B cell (primary cell): Measurements from ENCODE around the gene HOXA4. TPM values are rescaled to one million over a fixed set of nuclear protein-coding genes. Genes with fewer than 3 reads are reported as not detected.

ENCODE experiments used
- ATAC-seq: fragments of 200-7000 bp; cut with Tn5 transposase; one replicate; pipeline ENCODE4 v1.10.0; 2021; ENCODE audit warnings: low read depth, mild to moderate bottlenecking, moderate number of reproducible peaks, moderate library complexity
- CTCF ChIA-PET: fragments of 350-600 bp; sonication (Branson Sonifier 250); formaldehyde crosslinking; loops from one replicate; lab custom pipeline; 2021; ENCODE audit warnings: antibody characterized with exemption, inconsistent platforms; lab: Charles Lee
- POLR2A ChIA-PET: fragments of 350-600 bp; sonication (Branson Sonifier 250); formaldehyde crosslinking; loops from one replicate; lab custom pipeline; 2021; ENCODE audit warnings: antibody characterized with exemption; lab: Charles Lee
- DNase-seq: peaks from one replicate; pipeline ENCODE4 v3.0.0; 2013
- H2AFZ ChIP-seq: 2 replicates; pipeline ENCODE4 v1.6.1; 2012; ENCODE audit warnings: mild to moderate bottlenecking, low read depth, low read length; ENCODE audit not compliant: insufficient read depth, poor library complexity, severe bottlenecking
- H3K27ac ChIP-seq, 2 donors: 1 replicate in 1 of 2; 2 replicates in 1 of 2; pipeline ENCODE4 v1.5.1; 2012 to 2013; ENCODE audit warnings: low read length in 2 of 2, mild to moderate bottlenecking in 2 of 2, moderate library complexity in 1 of 2
- H3K27me3 ChIP-seq, 4 experiments: fragments of 200-600 bp in 1 of 4; sonication (generic) in 1 of 4; replicated peaks in 1 of 4; 1 replicate in 2 of 4; 2 replicates in 2 of 4; pipeline versions ENCODE4 v1.6.1 to v1.7.0; 2013 to 2016; ENCODE audit warnings: low read length in 3 of 4, mild to moderate bottlenecking in 2 of 4, mixed read lengths in 1 of 4, moderate library complexity in 1 of 4; ENCODE audit not compliant: insufficient read depth in 4 of 4, control insufficient read depth in 3 of 4; ENCODE audit errors: control extremely low read depth in 1 of 4
- H3K36me3 ChIP-seq, 2 experiments: replicated peaks in 1 of 2; 1 replicate in 1 of 2; 2 replicates in 1 of 2; pipeline versions ENCODE4 v1.6.1 to v1.7.1; 2013; ENCODE audit warnings: low read length in 1 of 2; ENCODE audit not compliant: insufficient read depth in 2 of 2, control insufficient read depth in 1 of 2; ENCODE audit errors: control extremely low read depth in 1 of 2, extremely low read depth in 1 of 2
- H3K4me1 ChIP-seq, 2 donors: fragments of 200-600 bp in 1 of 2; sonication (generic) in 1 of 2; 1 replicate in 1 of 2; 2 replicates in 1 of 2; pipeline versions ENCODE4 v1.5.1 to v1.6.1; 2013 to 2017; ENCODE audit warnings: low read length in 2 of 2; ENCODE audit not compliant: control insufficient read depth in 2 of 2, insufficient read depth in 2 of 2
- H3K4me2 ChIP-seq: replicated peaks from 2 replicates; pipeline ENCODE3; 2012; ENCODE audit warnings: mild to moderate bottlenecking, low read depth, low read length; ENCODE audit not compliant: poor library complexity, severe bottlenecking
- H3K4me3 ChIP-seq, 5 experiments: fragments of 200-600 bp in 1 of 5; sonication (generic) in 1 of 5; 1 replicate in 3 of 5; 2 replicates in 2 of 5; pipeline versions ENCODE4 v1.5.1 to v1.7.0; 2011 to 2016; ENCODE audit warnings: low read length in 4 of 5, mild to moderate bottlenecking in 4 of 5, low read depth in 2 of 5, control low read depth in 1 of 5, moderate library complexity in 1 of 5; ENCODE audit not compliant: insufficient read depth in 1 of 5; ENCODE audit errors: control extremely low read depth in 1 of 5, extremely low read depth in 1 of 5
- H3K79me2 ChIP-seq: fragments of 200-600 bp; sonication (generic); one replicate; pipeline ENCODE4 v1.6.0; 2016; ENCODE audit warnings: low read length; ENCODE audit not compliant: control insufficient read depth, insufficient read depth
- H3K9ac ChIP-seq: fragments of 200-600 bp; sonication (generic); 2 replicates; pipeline ENCODE4 v1.6.1; 2017; ENCODE audit warnings: mild to moderate bottlenecking, low read length, moderate library complexity
- H3K9me3 ChIP-seq, 3 donors: one replicate each; pipeline versions ENCODE4 v1.6.1 to v1.7.1; 2013; ENCODE audit warnings: low read length in 2 of 3; ENCODE audit not compliant: control insufficient read depth in 2 of 3, insufficient read depth in 1 of 3; ENCODE audit errors: control extremely low read depth in 1 of 3
- H4K20me1 ChIP-seq: 2 replicates; pipeline ENCODE4 v1.6.0; 2012; ENCODE audit warnings: mild to moderate bottlenecking, low read length; ENCODE audit not compliant: insufficient read depth, control insufficient read depth, poor library complexity, severe bottlenecking
- H3K27ac Mint-ChIP-seq: one replicate; pipeline ENCODE4 v1.8.0; 2021; ENCODE audit warnings: mixed read lengths
- H3K27me3 Mint-ChIP-seq: one replicate; pipeline ENCODE4 v1.8.0; 2021; ENCODE audit warnings: mixed read lengths
- H3K4me1 Mint-ChIP-seq: one replicate; pipeline ENCODE4 v1.8.0; 2021; ENCODE audit warnings: mixed read lengths
- H3K4me3 Mint-ChIP-seq: one replicate; pipeline ENCODE4 v1.8.0; 2021; ENCODE audit warnings: mixed read lengths
- H3K9me3 Mint-ChIP-seq: one replicate; pipeline ENCODE4 v1.8.0; 2022; ENCODE audit warnings: mixed read lengths; ENCODE audit not compliant: insufficient read depth
- CTCF ChIP-seq: fragments of 200-600 bp; IDR thresholded peaks from one replicate; pipeline ENCODE4 v1.8.0; 2022; ENCODE audit warnings: antibody characterized with exemption, mild to moderate bottlenecking
- EZH2 ChIP-seq: IDR thresholded peaks from 2 replicates; pipeline ENCODE4 v1.6.1; 2012; ENCODE audit warnings: borderline replicate concordance, low read depth, mild to moderate bottlenecking, moderate library complexity, low read length; ENCODE audit not compliant: insufficient read depth, poor library complexity, severe bottlenecking
- WGBS: methylation state at CpG from one replicate; pipeline ENCODE4 v1.1.5; 2013; ENCODE audit warnings: missing lambda C conversion rate; ENCODE audit not compliant: insufficient coverage; 5-methylcytosine and 5-hydroxymethylcytosine counted together
- intact Hi-C: fragments of 100-400 bp; cut with micrococcal nuclease; formaldehyde crosslinking; loops from one replicate; pipeline ENCODE4 v1.10.0; 2022
- polyA plus RNA-seq: library from polyadenylated mRNA; depleted of rRNA; stranded (reverse); fragments of >200 nt; gene quantifications from 2 replicates; pipeline ENCODE4 v1.2.3, GENCODE V29; 2012
- total RNA-seq, 2 donors: library from RNA; stranded (reverse); fragments of 120-200 nt in 1 of 2; gene quantifications; 1 replicate in 1 of 2; 2 replicates in 1 of 2; pipeline versions ENCODE4 v1.2.3 to v1.2.4, GENCODE V29; 2013 to 2022

The HOXA4 gene
- total and polyA plus RNA-seq, 2 donors (not counting 1 experiment from before 2014, with no cell fraction given) = 0.30 TPM; not detected in 1

- intact Hi-C loops = no loop called here
- TF ChIP-seq CTCF (no peak), EZH2 (no peak)
- CTCF ChIA-PET = no interaction called here
Observed at GRCh38 chr7:27107391-27108381, 22.9 kb downstream of the HOXA4 start.

GRCh38 chr7:27106901-27107240 lies 23.7 kb downstream of the HOXA4 start:
- CTCF ChIA-PET = interaction anchor here (1.0 kb wide), 1 partner anchor 33 kb away, joined by 3 read pairs; no protein-coding TSS in a partner anchor
- Mint-ChIP-seq H3K27me3 (peaks cover 43% of the 10 kb centered on the region), H3K4me1 (peaks cover 15% of the 10 kb centered on the region)

More at GRCh38 chr7:27107391-27108381, 22.9 kb downstream of the HOXA4 start:
- POLR2A ChIA-PET = no interaction called here
- no peak overlapping the region for H3K4me3 Mint-ChIP-seq
- H4K20me1 ChIP-seq = no peaks in the 10 kb centered on the region
- no peak overlapping the region for H3K27ac ChIP-seq
- H3K9me3 ChIP-seq = peaks cover 0 to 32% (median 0%) of the 10 kb centered on the region in 3 donors
- no peak overlapping the region for H3K4me2 ChIP-seq
- H3K27ac Mint-ChIP-seq = no peak overlapping the region
- H3K9ac ChIP-seq = no peak overlapping the region
- 95% methylated on average over 29 of the region's 47 CpGs for WGBS
- H2AFZ ChIP-seq = no peak overlapping the region
- H3K79me2 ChIP-seq = no peaks in the 10 kb centered on the region
- ATAC-seq = no peak
- peaks cover 36% of the 10 kb centered on the region for H3K27me3 Mint-ChIP-seq
- no peak for DNase-seq
- peaks cover 0 to 31% (median 20%) of the 10 kb centered on the region in 4 experiments for H3K27me3 ChIP-seq
- H3K4me1 Mint-ChIP-seq = peaks cover 9% of the 10 kb centered on the region
- H3K9me3 Mint-ChIP-seq = no peaks in the 10 kb centered on the region
- no peaks in the 10 kb centered on the region for H3K36me3 ChIP-seq
- H3K4me3 ChIP-seq = no peak overlapping the region
- peaks cover 3 to 9% of the 10 kb centered on the region in 2 donors for H3K4me1 ChIP-seq

More at GRCh38 chr7:27106901-27107240, 23.7 kb downstream of the HOXA4 start:
- no peak overlapping the region for H3K9ac ChIP-seq
- no peak overlapping the region for H2AFZ ChIP-seq
- no peak for TF ChIP-seq CTCF
- TF ChIP-seq EZH2 = no peak
- Mint-ChIP-seq H3K4me3 (no peak overlapping the region), H3K27ac (no peak overlapping the region), H3K9me3 (no peaks in the 10 kb centered on the region)
- H3K4me2 ChIP-seq = no peak overlapping the region
- DNase-seq (no peak), ATAC-seq (no peak)
- intact Hi-C loops = no loop called here
- no peak overlapping the region for H3K4me3 ChIP-seq
- H3K27me3 ChIP-seq = peaks cover 0 to 38% (median 27%) of the 10 kb centered on the region in 4 experiments
- peaks cover 10 to 17% of the 10 kb centered on the region in 2 donors for H3K4me1 ChIP-seq
- WGBS = 96% methylated on average over 3 of the region's 14 CpGs
- no peaks in the 10 kb centered on the region for H3K36me3 ChIP-seq
- H3K9me3 ChIP-seq = peaks cover 0 to 36% (median 0%) of the 10 kb centered on the region in 3 donors
- H3K27ac ChIP-seq = no peak overlapping the region
- no peaks in the 10 kb centered on the region for H4K20me1 ChIP-seq
- no peaks in the 10 kb centered on the region for H3K79me2 ChIP-seq
- POLR2A ChIA-PET = no interaction called here
